DND-41 (cell line): ENCODE measurements around the gene CDH23.

Experiments
- CTCF ChIP-seq: IDR thresholded peaks from 2 replicates; pipeline ENCODE4 v1.5.1; 2012; ENCODE audit warnings: borderline replicate concordance, low read length, moderate library complexity, mild to moderate bottlenecking; ENCODE audit not compliant: poor library complexity, severe bottlenecking; ENCODE audit errors: extremely low read depth
- EZH2 ChIP-seq: IDR thresholded peaks from 3 replicates; pipeline ENCODE4 v1.6.1; 2012; ENCODE audit warnings: borderline replicate concordance, low read depth, mild to moderate bottlenecking, moderate library complexity, low read length, inconsistent platforms; ENCODE audit not compliant: severe bottlenecking

- TF ChIP-seq CTCF, result no peak
- TF ChIP-seq EZH2, result no peak
Observed at GRCh38 chr10:71396084-71396710, 523 bp upstream of the CDH23 start.
